Activated gamma-delta T cell (primary cell): Measurements from ENCODE around the gene DLGAP5.

Experiments used
- DNase-seq: peaks from one replicate; lab custom pipeline; 2025; lab: John Stamatoyannopoulos, UW

Gene DLGAP5

DNA sequence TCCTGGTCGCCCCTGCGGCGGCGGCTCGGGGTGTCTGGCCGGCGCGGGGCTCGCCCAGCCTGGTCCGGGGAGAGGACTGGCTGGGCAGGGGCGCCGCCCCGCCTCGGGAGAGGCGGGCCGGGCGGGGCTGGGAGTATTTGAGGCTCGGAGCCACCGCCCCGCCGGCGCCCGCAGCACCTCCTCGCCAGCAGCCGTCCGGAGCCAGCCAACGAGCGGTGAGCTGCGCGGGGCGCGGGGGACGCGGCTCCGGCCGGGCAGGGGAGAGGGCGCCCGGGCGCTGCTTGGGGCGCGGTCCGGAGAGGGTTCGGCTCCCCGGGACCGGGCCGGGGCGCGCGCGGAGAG lies 62.3 kb downstream of the DLGAP5 start, which contains the start of gene LGALS3:
LGALS3 (plus strand) TSS at position 167 of the 342 bp plus-strand sequence. CDS start 8,122 bp downstream, outside the sequence.
- no peak for DNase-seq

DNA sequence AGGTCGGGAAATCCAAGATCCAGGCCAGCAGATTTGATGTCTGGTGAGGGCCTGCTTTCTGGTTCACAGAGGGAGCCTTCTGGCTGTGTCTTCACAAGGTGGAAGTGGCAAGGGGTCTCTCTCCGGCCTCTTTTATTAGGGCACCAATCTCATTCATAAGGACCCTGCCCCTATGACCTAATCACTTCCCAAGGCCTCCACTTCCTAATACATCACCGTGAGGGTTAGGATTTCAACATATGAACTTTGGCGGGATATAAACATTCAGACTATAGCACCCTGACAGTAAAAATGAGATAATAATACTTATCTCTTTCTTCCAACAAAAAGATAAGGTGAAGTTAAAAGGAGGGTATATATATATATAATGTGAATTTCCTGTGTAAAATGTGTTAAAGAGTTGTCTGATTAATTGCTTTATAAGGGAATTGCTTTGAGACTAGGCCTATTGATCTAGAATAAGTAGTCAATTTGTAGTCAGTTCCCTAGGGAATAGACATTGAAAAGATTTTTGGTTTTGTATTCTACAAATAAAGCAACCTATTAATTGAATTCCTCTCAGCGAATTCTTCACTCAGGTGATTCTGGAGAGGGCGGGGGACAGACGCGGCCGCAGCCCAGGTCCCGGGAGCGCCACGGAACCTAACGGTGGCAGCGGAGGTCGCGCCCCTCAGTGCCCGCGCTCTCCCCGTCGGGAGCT lies 62.8 kb downstream of the DLGAP5 start:
- DNase-seq = no peak

DNA sequence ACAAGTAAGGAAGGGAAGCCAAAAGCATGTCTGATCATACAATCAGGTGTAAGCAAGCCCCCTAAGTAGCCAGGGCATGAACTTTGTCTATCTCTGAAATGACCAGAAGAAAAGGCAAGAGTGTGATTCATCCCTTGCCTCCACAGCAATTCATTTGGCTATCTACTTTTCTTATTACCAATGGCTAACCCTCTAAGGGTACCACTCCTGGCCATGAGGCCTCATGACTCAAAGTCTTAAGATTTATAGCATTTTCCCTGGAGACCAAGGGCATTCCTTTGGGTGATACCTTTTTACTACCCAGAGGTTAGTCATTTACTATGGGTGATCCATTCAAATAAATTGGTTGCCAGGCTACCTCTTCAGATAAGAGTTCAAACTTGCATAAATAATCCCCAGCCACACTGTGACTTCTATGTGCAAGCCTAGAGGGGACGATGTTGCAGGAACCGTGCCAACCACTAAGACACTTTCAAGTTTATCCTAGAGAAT lies 63.9 kb downstream of the DLGAP5 start:
- no peak for DNase-seq

DNA sequence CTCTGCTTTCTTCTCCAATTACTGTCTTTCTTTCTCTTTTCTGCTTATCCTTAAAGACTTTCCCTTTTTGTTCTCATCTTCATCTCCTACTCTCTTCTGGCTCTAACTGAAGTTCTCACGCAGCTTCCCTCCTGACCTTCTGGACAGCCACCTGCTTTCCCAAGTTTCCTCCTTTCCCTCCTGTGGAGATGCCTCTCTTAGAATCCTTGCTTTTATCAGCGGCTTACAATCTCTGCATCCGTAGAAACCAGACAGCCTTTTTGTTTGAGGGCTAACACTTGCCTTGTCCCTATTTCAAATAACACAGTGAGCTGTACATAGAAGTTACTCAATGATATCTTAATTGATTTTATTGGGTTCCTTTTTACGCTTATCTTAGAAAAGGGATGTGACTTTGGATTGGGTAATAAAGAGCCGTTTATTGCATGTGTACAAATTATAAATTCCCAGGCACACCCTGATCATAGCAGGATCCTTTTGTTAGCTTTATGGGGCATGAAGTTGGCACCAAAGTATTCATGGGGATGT lies 64.4 kb downstream of the DLGAP5 start:
- no peak for DNase-seq

DNA sequence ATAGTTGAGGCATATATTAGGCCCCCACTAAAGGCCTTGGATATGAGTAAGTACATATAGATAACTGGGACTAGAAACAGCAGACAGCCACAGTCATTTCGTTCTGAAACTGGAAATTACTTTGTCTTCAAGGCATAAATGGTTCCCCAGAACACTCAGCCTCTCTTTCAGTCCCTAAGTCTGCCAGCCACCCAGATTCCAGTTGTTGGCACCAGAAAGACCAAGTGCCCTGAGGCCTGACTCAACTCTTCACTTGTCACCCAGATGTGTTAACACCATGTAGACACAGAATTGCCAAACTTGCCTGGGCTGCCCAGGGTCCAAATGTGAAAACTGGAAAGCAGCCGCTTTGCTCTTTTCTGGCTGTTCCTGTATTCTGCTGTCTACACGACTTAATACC lies 65.4 kb downstream of the DLGAP5 start:
- no peak for DNase-seq

DNA sequence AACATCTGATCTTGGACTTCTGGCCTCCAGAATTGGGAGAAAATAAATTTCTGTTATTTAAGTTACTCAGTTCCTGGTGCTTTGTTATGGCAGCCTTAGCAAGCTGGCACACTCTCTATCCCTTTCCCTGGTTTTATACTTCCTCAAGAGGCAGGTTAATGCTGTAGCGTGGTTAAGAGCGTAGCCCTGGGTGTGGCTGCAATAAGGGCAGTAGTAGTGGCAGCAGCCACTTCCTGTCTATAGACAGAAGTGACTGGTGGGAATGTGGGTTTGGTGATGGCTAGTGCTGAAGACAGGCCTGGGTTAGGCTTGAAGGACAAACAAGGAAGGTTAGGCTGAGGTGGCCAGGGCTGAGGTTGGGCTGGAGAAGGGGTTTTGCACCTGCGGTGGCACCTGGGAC lies 66.0 kb downstream of the DLGAP5 start:
- no peak for DNase-seq

DNA sequence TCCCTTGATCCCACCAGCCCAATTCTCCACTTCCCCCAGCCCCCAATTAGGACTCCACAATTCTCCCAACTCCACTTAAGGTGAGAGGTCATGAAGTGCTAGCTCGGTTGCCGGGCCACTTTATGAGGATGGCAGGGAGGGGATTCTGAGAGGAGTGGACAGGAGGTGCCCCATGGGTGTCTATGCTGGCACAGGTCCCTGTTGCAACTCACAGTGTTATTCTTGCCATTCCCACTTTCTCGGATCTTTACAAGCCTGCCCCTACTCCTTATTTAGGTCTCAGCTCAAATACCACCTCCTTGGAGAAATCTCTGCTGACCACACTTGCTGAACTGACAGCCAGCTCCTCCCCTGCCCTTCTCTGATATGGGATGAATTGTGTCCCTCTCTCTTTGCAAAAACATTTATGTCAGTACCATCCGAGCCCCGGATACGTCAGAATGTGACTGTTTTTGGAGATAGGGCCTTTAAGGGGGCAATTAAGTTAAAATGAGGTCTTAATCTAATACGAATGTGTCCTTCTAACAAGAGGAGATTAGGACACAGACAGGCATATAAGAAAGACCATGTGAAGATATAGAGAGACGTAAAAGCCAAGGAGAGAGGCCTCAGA lies 66.5 kb downstream of the DLGAP5 start:
- DNase-seq = no peak

DNA sequence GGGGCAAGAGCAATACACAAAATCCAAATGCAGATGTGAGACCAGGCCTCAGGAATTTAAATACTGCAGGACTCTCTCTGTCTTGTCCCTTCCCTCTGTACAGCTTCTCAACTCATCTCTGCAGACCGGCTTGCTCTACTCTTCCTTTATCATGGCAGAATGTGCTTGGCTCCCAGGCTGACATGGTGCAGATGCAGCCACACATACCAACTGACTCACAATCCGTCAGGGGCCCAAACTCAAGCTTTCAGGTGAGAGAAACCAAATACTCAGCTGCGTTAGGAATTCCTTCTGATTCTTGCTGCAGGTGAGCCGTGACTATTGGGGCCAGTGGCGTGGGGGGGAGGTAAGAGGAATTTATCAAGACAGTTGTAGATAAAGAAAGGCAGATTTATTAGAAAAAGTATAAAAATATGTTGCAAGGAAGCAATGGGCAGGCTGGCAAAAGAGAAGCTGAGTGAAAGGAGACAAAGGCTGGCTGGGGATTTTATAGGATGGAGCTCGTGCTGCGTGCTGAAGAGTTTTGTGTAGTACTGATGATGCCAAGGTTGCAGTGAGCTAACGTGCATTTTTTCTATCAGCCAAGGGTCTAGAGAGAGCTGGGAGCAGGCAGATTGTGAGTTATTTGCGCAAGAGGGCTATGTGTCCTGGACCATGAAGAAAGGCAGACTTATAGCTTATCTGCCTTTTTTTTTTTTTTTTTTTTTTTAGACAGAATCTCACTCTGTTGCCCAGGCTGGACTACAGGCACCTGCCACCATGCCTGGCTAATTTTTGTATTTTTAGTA lies 67.3 kb downstream of the DLGAP5 start:
- no peak for DNase-seq

DNA sequence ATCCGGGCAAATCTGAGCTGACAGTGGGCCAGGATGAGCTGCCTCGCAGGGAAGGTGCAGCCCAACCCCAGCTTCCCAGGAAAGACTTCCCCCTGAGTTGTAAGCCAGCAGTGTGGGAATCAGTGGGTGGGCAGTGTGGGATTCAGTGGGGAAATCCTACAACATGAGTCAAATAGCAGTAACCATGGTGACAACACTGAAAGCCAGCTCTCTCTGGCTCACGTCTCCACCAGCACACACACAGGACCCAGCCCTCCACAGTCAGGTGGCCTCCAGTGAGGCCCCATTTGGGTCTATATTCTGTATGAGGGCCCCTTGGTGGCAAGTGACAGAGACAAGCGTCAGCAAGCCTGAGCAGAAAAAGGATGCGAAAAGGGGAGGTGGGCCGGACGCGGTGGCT lies 68.3 kb downstream of the DLGAP5 start:
- DNase-seq = no peak

DNA sequence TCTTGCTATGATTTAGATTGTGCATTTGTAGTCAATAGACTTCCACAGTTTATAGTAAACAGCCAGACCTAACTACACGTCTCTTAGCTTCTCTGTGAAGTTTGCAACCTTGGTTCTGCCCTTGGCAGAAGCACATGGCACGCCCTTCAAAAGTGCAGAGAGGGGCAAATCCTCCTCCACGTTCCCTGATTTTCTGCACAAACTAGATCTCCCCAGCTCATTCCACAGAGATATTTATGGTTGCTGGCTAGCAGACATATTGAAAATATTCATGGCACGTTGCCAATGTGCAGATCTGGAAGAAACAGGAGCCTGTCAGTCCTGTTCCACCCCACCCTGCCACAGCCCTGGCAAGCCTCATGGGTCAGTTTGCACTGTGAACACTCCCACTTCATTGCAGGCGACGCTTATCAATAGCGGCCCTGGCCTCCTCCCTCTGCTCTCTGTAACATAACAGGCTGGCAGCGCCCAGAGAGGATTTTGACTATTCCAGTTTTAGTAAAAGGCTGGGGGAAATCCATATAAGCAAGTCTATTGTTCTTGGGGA lies 68.9 kb downstream of the DLGAP5 start:
- no peak for DNase-seq

DNA sequence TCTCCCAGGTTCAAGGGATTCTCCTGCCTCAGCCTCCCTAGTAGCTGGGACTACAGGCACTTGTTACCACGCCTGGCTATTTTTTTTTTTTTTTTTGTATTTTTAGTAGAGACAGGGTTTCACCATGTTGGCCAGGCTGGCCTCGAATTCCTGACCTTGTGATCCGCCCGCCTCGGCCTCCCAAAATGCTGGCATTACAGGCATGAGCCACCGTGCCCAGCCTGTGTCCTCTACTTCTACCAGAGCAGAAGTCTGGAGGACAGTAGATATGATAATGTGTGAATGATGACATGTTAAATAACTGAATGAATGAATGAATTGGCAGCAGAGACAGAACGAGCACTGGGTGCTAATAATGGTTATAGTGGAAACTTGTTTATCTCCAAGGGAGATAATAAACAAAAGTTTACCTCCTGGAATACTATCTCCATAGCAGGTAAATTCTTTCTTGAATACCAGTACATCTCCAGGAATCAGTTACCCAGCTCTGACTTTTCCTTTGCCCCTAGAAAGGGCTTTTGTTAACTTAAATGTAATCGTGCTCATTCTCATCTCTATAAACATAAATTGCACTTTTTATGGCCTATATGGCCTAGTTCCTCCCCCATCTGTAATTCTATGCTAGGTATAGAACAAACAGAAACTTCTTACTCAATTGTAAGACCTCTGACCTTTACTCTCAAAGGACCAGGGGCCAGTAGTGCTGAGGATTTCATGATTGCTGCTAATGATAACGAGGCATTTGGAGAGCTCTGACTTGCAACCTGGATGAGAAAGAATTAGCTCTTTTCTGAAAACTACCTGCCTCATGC lies 69.6 kb downstream of the DLGAP5 start:
- no peak for DNase-seq

DNA sequence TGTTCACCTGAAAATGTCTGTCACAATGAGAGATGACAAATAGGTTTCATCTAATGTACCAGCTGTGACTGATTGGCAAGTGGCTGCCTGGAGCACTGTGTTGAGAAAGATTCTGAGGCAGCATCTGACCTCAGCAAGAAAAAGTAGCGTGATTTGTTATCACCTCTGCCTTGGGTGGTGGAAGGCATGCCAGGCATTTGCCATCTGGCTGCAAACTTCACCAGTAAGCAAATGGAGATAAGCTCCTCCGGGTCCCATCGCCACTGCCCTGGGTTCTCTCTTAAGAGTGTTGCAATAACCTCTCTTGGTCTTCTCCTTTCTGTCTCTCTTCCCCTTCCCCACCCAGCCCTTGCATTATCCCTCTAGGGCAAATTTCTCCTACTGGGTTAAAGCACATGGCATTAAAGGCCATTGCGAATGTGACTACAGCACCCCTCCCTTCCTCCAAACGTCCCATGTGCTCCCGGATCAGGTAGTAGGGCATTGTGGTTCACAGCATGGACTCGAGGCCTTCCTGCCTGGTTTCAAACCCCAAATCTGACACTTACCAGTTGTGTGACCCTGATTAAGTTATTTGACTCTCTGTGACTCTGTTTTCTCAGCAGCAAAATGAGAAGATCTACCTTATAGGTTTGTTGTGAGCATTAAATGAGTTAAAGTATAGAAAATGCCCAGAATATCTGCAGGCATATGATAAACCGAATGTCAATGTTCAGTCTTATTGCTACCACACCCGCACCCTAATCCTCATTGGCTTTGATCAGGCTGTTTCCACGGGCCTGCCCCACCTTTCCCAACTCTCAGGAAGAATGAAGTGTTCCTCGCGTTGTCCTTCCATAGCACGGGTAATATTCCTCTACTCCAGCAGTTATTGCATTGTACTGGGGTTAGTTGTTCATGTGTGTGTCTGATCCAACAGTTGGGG lies 70.6 kb downstream of the DLGAP5 start:
- DNase-seq = no peak

DNA sequence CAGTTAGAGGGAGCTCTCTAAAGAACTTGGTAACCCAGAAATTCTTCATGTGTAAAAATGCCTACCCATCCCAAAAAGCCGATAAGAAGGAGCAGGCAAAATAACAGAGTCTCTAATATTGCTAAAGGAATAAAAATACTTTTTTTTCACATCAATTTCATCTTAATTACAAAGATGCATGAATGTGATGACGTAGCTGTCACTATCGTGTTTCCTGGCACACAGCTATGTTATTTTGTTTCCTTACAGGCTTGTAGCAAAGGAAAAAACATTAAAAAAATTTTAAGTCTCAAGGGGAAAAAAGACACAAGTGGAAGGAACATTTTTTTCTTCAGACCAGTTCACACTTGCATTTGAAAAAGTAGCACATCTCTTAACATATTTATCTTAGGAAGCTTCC lies 72.6 kb downstream of the DLGAP5 start:
- no peak for DNase-seq

DNA sequence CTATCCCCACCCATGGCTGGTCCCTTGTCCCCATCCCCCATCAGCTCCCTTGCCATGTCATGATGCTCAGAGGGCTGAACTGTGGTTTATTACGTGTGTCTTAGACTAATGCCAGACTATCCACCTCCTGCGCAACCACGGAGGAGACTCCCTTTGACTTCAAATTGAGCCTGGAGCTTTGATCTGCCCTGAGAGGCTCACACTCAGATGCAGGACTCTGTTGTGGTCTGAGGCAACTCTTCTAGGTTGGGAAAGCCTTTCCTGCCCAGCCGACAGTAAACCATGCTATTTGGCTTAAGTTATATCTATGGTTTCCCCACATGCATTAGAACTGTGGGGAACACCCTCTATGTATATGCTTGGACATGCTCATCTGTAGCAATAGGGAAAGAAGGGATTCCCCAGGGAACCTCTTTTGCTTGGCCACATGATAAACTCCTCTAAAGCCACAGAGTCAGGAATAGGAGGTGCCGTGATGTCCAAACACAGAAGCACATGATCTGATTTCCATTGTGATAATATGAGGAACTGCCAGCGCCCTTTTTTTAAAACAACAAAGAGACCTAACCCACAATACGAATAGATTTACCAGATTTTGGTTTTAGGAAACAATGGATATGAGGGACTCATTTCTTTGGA lies 73.5 kb downstream of the DLGAP5 start:
- DNase-seq = no peak

DNA sequence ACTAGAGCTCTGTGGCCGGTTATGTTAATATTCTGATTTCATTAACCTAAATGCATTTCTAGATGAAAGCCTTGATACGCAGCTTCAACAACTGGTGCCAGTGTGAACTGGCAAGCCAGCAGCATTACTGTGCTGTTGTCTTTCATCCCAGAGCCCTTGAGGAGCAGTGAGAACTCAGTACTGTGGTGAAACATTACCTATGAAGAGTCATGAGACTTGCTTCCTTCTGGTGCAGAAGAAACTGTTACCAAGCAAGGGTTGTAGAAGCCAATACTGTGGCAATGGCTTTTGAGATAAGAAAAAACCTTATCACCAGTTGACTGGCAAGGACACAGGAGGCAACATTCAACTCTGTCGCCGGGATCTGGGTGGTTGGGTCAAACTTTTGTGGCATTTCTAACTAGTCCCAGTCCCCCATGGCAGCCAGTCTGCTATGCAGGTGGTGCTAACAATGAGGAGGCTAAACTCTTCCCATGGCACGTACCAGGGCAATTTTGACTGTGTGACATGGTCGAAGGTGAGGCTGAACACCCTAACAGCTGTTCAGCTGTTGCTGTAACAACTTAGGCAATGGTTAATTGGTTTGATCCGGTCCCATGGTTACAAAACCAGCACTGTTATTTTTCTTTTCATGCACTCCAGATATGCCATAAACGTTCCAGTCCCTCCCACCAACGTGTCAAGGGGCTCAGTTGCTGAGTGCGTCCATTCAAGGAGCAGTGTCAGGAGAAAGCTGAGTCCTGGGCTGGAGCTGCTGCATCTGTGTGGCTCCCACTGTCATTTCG lies 74.9 kb downstream of the DLGAP5 start:
- DNase-seq = no peak

DNA sequence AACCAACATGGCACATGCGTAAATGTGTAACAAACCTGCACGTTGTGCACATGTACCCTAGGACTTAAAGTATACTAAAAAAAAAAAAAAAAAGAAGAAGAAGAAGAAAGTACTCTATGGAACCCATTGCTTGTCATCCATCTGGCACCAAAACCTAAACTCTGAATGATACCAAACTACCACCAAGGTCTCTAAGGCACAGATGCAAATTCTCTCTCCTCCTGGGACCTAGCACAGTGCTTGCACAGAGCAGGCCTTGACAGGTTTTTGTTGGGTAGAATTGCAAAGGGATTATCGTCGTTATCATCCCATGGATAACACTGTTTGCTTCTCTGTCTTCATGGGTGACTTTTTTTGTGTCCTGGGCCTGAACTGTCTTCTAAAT lies 75.5 kb downstream of the DLGAP5 start:
- no peak for DNase-seq

DNA sequence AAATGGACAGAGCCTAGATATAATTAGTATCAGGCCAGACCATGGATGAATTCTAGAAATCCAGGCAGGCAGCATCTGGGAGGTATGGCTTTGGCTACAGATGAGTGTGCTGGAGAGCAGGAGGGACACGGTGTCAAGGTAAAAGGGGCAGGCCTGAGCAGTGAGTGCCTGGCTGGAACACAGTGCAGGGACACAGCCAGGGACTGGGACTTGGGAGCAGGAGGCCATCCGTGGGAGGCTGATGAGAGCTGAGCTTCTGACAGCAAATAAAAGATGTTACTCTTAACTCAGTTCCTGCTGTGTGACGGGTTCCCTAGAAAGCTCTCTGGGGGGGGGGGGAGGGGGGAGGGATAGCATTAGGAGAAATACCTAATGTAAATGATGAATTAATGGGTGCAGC lies 75.9 kb downstream of the DLGAP5 start:
- no peak for DNase-seq

DNA sequence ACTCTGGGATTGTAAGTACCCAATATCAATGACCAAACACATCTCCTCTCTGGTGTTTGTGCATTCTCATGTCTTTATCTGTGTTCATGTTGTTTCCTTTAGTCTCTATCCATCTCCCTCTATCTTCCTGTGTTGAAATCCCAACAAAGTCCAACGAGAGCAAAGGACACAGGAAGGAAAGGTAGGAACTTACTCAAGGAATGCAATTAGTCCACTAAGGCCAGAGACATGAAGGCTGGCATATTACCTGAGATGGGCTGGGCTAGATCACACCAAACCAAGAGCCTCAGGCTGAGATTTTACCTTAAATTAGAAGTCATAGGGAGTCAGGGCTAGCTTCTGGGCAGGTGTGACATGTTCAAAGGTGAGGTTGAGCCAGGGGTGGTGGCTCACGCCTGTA lies 76.7 kb downstream of the DLGAP5 start:
- DNase-seq = no peak

DNA sequence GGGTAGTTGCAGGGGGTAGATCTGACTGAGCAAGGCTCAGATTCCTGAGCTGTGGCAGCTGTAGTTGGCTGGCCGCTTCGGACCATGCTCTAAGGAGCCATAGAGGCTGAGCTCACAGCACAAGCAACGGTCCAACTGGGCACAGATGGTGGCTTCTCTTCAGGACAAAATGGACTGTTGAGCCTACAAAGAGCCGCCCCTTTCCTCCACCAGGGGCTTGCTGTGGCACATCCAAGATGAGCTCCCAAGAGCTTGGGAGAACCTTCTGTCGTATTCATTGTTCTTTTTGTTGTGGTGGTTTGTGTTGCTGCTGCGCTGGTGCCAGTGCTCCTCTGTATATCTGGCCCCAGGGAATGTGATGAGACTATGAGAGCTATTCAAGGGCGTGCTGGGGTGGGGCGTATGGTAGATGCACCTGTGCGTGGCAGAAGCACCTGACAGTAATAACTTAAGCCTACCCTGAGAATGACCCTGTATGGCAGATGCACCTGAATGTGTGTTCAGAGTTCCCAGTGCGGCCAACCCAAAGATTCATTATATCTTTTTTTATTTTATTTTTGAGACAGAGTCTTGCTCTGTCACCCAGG lies 80.2 kb downstream of the DLGAP5 start:
- DNase-seq = no peak
